Muscle of back (tissue), 13 donors: Measurements from ENCODE around the gene MUCL3. TPM values are rescaled to one million over a fixed set of nuclear protein-coding genes. Genes with fewer than 3 reads are reported as not detected.
"Not testable (repeated sequence)": the region's sequence is repeated elsewhere in the genome, so short reads cannot be mapped to it uniquely, and the experiment has no call there.

Experiments used
- DNase-seq, 3 donors: peaks; one replicate each; pipeline versions ENCODE4 v3.0.0 to v3.0.0-alpha.2; 2013
- long read RNA-seq, 9 donors: transcript quantifications; one replicate each; lab custom pipeline, GENCODE V29; 2026
- polyA plus RNA-seq, 10 donors: library from polyadenylated mRNA; unstranded; fragments of 120-200 nt; gene quantifications; one replicate each; pipeline ENCODE4 v1.2.1, GENCODE V29; 2013; ENCODE audit not compliant: insufficient read length in 10 of 10

Gene MUCL3
- polyA plus RNA-seq = under 1 TPM in 2 of 10 donors, not detected in 8; 0.04 to 0.05 TPM
- long read RNA-seq, donor 1 = 0 reads
- long read RNA-seq, donor 2 = 0 reads
- long read RNA-seq, donor 3 = 0 reads
- long read RNA-seq, donor 4 = 0 reads
- long read RNA-seq, donor 5 = 0 reads
- long read RNA-seq, donor 6 = 0 reads
- long read RNA-seq, donor 7 = 0 reads
- long read RNA-seq, donor 8 = 0 reads
- long read RNA-seq, donor 9 = 0 reads

GRCh38 chr6:30940361-30940986 lies at the start of gene MUCL3:
Gene MUCL3, plus strand, starts transcription at chr6:30940973. Its CDS starts 27 bp downstream, at chr6:30941000.
- DNase-seq = no peak

GRCh38 chr6:30891450-30891723 lies 49.4 kb upstream of the MUCL3 start:
- DNase-seq = no peak

DNA sequence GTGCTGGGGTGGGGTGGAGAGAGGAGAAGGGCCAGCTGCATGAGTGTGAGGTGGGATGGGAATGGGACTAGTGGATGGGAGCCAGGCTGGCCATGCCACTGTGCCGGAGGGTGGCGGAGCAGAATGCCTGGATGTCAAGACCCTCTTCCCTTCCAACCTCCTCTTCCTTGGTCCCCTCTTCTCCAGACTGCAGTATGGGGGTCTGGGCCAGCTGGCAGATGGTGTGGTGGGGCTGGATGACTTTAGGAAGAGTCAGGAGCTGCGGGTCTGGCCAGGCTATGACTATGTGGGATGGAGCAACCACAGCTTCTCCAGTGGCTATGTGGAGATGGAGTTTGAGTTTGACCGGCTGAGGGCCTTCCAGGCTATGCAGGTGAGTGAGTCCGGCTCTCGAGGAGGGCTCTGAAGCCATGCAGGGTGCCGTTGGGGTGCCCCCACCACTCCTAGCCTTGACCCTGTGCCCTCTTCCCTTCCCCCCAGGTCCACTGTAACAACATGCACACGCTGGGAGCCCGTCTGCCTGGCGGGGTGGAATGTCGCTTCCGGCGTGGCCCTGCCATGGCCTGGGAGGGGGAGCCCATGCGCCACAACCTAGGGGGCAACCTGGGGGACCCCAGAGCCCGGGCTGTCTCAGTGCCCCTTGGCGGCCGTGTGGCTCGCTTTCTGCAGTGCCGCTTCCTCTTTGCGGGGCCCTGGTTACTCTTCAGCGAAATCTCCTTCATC lies 48.8 kb upstream of the MUCL3 start:
- no peak for DNase-seq

DNA sequence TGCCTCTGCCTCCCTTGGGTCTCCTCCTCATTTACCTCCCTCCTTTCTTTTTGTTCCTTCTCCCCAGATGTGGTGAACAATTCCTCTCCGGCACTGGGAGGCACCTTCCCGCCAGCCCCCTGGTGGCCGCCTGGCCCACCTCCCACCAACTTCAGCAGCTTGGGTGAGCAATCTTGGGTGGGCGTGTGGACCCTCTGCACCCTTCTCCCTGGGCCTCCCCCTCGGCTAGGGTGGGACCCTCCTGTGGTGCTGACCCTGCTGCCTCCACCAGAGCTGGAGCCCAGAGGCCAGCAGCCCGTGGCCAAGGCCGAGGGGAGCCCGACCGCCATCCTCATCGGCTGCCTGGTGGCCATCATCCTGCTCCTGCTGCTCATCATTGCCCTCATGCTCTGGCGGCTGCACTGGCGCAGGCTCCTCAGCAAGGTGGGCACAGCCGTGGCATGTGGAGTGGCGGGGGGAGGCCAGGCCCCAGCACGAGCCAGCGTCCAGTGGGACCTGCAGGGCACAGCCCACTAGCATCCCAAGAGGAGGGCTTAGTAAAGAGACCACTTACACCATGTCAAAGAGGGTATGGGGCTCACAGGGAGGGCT lies 47.7 kb upstream of the MUCL3 start:
- DNase-seq = no peak

DNA sequence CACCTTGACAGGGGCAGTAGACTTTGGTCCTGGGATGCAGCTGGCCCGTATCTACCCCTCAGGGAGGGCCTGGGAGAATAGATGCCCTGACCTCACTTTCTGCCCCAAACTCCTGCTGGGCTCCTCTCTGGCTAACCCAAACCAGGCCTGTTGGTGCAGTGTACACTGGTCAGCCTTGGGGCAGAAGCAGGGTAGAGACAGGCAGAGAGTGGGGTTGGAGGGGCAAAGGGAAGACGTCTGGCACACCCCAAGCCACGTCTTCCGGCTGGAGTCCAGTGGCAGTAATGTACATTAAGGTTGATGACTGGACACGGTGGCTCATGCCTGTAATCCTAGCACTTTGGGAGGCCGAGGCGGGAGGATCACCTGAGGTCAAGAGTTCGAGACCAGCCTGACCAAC lies 47.1 kb upstream of the MUCL3 start:
- no peak for DNase-seq

- no peak for DNase-seq
Observed at GRCh38 chr6:30894381-30894780, 46.4 kb upstream of the MUCL3 start.

GRCh38 chr6:30894935-30895334 lies 45.8 kb upstream of the MUCL3 start:
- DNase-seq = no peak

- no peak for DNase-seq
Observed at GRCh38 chr6:30895343-30895742, 45.4 kb upstream of the MUCL3 start.

DNA sequence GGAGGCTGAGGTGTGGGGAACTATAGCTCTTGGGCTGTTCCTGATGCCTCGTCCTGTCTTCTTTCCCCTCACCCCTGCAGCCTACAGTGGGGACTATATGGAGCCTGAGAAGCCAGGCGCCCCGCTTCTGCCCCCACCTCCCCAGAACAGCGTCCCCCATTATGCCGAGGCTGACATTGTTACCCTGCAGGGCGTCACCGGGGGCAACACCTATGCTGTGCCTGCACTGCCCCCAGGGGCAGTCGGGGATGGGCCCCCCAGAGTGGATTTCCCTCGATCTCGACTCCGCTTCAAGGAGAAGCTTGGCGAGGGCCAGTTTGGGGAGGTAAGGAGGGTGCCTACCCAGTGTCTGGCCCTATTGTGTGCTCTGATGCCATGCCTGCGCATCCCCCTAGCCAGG lies 44.2 kb upstream of the MUCL3 start:
- no peak for DNase-seq

DNA sequence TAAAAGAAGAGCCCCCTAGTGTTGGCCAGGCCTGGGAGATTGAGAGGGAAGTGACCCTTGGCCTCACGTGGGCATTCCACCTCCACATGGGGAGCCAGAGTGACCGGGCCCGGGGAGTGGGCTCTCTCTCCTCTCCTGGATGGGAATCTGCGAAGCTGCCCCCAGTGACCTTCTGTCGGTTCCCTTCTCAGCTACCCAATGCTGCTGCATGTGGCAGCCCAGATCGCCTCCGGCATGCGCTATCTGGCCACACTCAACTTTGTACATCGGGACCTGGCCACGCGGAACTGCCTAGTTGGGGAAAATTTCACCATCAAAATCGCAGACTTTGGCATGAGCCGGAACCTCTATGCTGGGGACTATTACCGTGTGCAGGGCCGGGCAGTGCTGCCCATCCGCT lies 42.9 kb upstream of the MUCL3 start:
- no peak for DNase-seq

GRCh38 chr6:30898750-30899360 lies 41.9 kb upstream of the MUCL3 start:
- no peak for DNase-seq

- DNase-seq = no peak
Observed at GRCh38 chr6:30900863-30901417, 39.8 kb upstream of the MUCL3 start.

DNA sequence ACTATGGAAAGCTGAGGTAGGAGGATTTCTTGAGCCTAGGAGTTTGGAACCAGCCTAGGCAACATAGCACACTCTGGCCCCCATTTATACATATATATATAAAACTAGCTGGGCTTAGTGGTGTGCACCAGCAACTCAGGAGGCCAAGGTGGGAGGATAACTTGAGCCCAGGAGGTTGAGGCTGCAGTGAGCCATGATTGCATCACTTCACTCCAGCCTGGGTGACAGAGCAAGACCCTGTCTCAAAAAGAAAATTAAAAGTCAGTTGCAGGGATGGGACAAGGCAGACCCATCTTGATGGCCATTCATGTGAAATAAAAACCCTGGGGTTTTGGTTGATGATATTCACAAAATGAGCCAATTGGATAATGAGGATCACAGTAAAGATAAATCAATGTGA lies 39.3 kb upstream of the MUCL3 start:
- no peak for DNase-seq

GRCh38 chr6:30902196-30902595 lies 38.6 kb upstream of the MUCL3 start:
- DNase-seq = not testable (repeated sequence)

- no peak for DNase-seq
Observed at GRCh38 chr6:30902709-30903108, 38.1 kb upstream of the MUCL3 start.

DNA sequence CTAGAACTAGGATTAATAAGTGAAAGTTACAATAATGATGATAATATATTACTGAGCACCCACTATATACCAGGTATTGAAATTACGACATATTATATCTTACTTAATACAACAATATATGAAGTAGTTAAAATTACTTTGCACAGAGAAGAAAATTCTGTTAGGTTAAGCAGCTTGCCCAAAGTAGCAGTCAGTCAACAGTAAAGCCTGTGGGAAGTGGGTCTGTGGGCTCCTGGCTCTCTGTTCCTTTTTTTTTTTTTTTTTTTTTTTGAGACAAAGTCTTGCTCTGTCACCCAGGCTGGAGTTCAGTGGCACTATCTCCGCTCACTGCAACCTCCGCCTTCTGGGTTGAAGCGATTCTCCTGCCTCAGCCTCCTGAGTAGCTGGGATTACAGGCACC lies 37.5 kb upstream of the MUCL3 start:
- DNase-seq = no peak

- not testable (repeated sequence) for DNase-seq
Observed at GRCh38 chr6:30907290-30907757, 33.4 kb upstream of the MUCL3 start.

- DNase-seq = peak; percentile 99
Observed at GRCh38 chr6:30907758-30908591, 32.8 kb upstream of the MUCL3 start, which contains the start of gene GTF2H4. Gene GTF2H4, plus strand, starts transcription at chr6:30908207.

GRCh38 chr6:30908700-30909099 lies 32.1 kb upstream of the MUCL3 start:
- DNase-seq = no peak

DNA sequence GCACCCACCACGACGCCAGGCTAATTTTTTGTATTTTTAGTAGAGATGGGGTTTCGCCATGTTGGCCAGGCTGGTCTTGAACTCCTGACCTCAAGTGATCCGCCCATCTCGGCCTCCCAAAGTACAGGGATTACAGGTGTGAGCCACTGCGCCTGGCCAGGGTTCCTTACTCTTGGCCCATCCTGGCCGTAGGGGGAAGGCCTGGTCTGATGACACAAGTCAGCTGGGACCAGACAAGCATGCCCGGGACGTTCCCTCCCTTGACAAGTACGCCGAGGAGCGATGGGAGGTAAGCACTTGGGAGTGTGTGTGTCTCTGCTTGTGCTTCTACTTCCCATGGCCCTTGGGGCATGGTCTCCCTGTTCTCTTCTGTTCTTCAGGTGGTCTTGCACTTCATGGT lies 30.3 kb upstream of the MUCL3 start:
- not testable (repeated sequence) for DNase-seq
